Cerebellar cortex (tissue), 1 donor: Measurements from ENCODE around the gene ZNF346.
A peak's percentile ranks its signal among the peaks of the same experiment; 100 is the strongest.
"Not testable (repeated sequence)": the region's sequence is repeated elsewhere in the genome, so short reads cannot be mapped to it uniquely, and the experiment has no call there.

Source experiments
- DNase-seq: peaks from one replicate; pipeline ENCODE4 v3.0.0-alpha.2; 2015; ENCODE audit warnings: low spot score

The ZNF346 gene

GRCh38 chr5:177010153-177010552, 12.3 kb upstream of the ZNF346 start:
- no peak for DNase-seq

- no peak for DNase-seq
Observed at GRCh38 chr5:177015156-177015555, 7.3 kb upstream of the ZNF346 start.

GRCh38 chr5:177018341-177018740, 4.2 kb upstream of the ZNF346 start:
- DNase-seq, result no peak

GRCh38 chr5:177020033-177020432, 2.5 kb upstream of the ZNF346 start:
- DNase-seq, result no peak

- peak; percentile 41 for DNase-seq
Observed at GRCh38 chr5:177023303-177023664, 788 bp downstream of the ZNF346 start.

- DNase-seq, result no peak
Observed at GRCh38 chr5:177024559-177024958, 2.1 kb downstream of the ZNF346 start.

- no peak for DNase-seq
Observed at GRCh38 chr5:177025101-177025601, 2.7 kb downstream of the ZNF346 start.

- DNase-seq, result no peak
Observed at GRCh38 chr5:177027665-177028064, 5.2 kb downstream of the ZNF346 start.

GRCh38 chr5:177029498-177029897, 7.0 kb downstream of the ZNF346 start:
- DNase-seq, result no peak

GRCh38 chr5:177035976-177036375, 13.5 kb downstream of the ZNF346 start:
- DNase-seq, result no peak

- no peak for DNase-seq
Observed at GRCh38 chr5:177036443-177036842, 13.9 kb downstream of the ZNF346 start.

GRCh38 chr5:177036921-177037320, 14.4 kb downstream of the ZNF346 start:
- DNase-seq, result no peak

- no peak for DNase-seq
Observed at GRCh38 chr5:177040814-177041420, 18.4 kb downstream of the ZNF346 start.

- DNase-seq, result no peak
Observed at GRCh38 chr5:177041936-177042335, 19.4 kb downstream of the ZNF346 start.

GRCh38 chr5:177043114-177043513, 20.6 kb downstream of the ZNF346 start:
- no peak for DNase-seq

GRCh38 chr5:177043958-177044357, 21.5 kb downstream of the ZNF346 start:
- DNase-seq, result no peak

- DNase-seq, result no peak
Observed at GRCh38 chr5:177044641-177045040, 22.1 kb downstream of the ZNF346 start.

GRCh38 chr5:177045631-177046030, 23.1 kb downstream of the ZNF346 start:
- no peak for DNase-seq

GRCh38 chr5:177048531-177048930, 26.0 kb downstream of the ZNF346 start:
- DNase-seq, result not testable (repeated sequence)

- no peak for DNase-seq
Observed at GRCh38 chr5:177049285-177049684, 26.8 kb downstream of the ZNF346 start.

- no peak for DNase-seq
Observed at GRCh38 chr5:177064500-177065277, 42.2 kb downstream of the ZNF346 start.

- DNase-seq, result no peak
Observed at GRCh38 chr5:177065491-177065890, 43.0 kb downstream of the ZNF346 start.

- DNase-seq, result no peak
Observed at GRCh38 chr5:177066224-177066623, 43.7 kb downstream of the ZNF346 start.

GRCh38 chr5:177067503-177067902, 45.0 kb downstream of the ZNF346 start:
- DNase-seq, result no peak
